Fibroblast of the aortic adventitia (primary cell): ENCODE measurements around the gene GLI3. TPM values are rescaled to one million over a fixed set of nuclear protein-coding genes. Genes with fewer than 3 reads are reported as not detected.

Source experiments
- DNase-seq: peaks from one replicate; pipeline ENCODE4 v3.0.0-alpha.2; 2010; ENCODE audit warnings: low read depth
- H3K4me3 ChIP-seq: 2 replicates; pipeline ENCODE4 v1.5.1; 2011; ENCODE audit warnings: low read depth, mild to moderate bottlenecking, control low read depth, low read length, moderate library complexity
- CTCF ChIP-seq: IDR thresholded peaks from 2 replicates; pipeline ENCODE4 v1.5.1; 2011; ENCODE audit warnings: mild to moderate bottlenecking, low read length, control low read depth, inconsistent platforms; ENCODE audit not compliant: insufficient read depth
- total RNA-seq: library from RNA; depleted of rRNA; stranded (reverse); fragments of >200 nt; gene quantifications from 2 replicates; pipeline ENCODE4 v1.2.3, GENCODE V29; 2012; ENCODE audit warnings: low replicate concordance

GLI3 gene
- total RNA-seq, 1 donor = 7.0 TPM

- no peak for TF ChIP-seq CTCF
- H3K4me3 ChIP-seq = no peak overlapping the region
- no peak for DNase-seq
Observed at GRCh38 chr7:42226354-42226941, 10.6 kb downstream of the GLI3 start.

GRCh38 chr7:42224391-42225003 lies 12.5 kb downstream of the GLI3 start:
- no peak overlapping the region for H3K4me3 ChIP-seq
- no peak for DNase-seq
- TF ChIP-seq CTCF = no peak

GRCh38 chr7:42222891-42223290 lies 14.1 kb downstream of the GLI3 start:
- H3K4me3 ChIP-seq = no peak overlapping the region
- no peak for TF ChIP-seq CTCF
- DNase-seq = no peak

- no peak for DNase-seq
- H3K4me3 ChIP-seq = no peak overlapping the region
- no peak for TF ChIP-seq CTCF
Observed at GRCh38 chr7:42222125-42222524, 14.9 kb downstream of the GLI3 start.

GRCh38 chr7:42221304-42221703 lies 15.7 kb downstream of the GLI3 start:
- DNase-seq = no peak
- no peak for TF ChIP-seq CTCF
- H3K4me3 ChIP-seq = no peak overlapping the region

GRCh38 chr7:42219447-42219846 lies 17.6 kb downstream of the GLI3 start:
- no peak for TF ChIP-seq CTCF
- H3K4me3 ChIP-seq = no peak overlapping the region
- DNase-seq = peak; percentile 56

- no peak for TF ChIP-seq CTCF
- DNase-seq = no peak
- peak overlapping the region; percentile 0 for H3K4me3 ChIP-seq
Observed at GRCh38 chr7:42218248-42218647, 18.8 kb downstream of the GLI3 start.
